HEK293 (cell line): ENCODE measurements around the gene SDC3.

Experiments
- YY1 ChIP-seq: fragments of 450-650 bp; formaldehyde crosslinking; IDR thresholded peaks from 2 replicates; pipeline ENCODE4 v1.5.1; 2018; ENCODE audit warnings: missing biosample characterization, missing genetic modification characterization
- ZNF140 ChIP-seq: fragments of 450-650 bp; formaldehyde crosslinking; IDR thresholded peaks from 2 replicates; pipeline ENCODE4 v1.5.1; 2016; ENCODE audit warnings: missing biosample characterization, missing genetic modification characterization
- ZNF785 ChIP-seq: fragments of 450-650 bp; formaldehyde crosslinking; IDR thresholded peaks from 2 replicates; pipeline ENCODE4 v1.5.1; 2016; ENCODE audit warnings: missing biosample characterization, missing genetic modification characterization
- TF ChIP-seq, protein P1 (sequence below): fragments of 450-650 bp; formaldehyde crosslinking; IDR thresholded peaks from 2 replicates; pipeline ENCODE4 v1.5.1; 2016; ENCODE audit warnings: missing biosample characterization, missing genetic modification characterization

DNA sequence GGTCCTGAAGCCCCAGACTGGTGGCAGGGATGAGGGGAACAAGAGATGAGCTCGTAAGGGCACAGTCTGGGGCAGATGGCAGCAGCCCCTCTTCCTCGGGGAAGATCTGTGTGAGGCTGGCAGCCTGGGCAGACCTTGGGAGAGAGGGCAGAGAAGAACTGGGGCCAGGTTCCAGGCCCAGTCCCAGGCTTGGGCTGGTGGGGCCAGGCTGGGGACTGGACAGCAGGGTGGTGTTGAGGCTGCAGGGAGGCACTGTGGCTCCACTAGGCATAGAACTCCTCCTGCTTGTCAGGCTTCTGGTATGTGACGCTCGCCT is 35.7 kb downstream of the SDC3 start:
- TF ChIP-seq ZNF140 (tag by site-specific recombination) (no peak), YY1 (tag by site-specific recombination) (no peak), ZNF785 (no peak)
- TF ChIP-seq, protein P1, sequence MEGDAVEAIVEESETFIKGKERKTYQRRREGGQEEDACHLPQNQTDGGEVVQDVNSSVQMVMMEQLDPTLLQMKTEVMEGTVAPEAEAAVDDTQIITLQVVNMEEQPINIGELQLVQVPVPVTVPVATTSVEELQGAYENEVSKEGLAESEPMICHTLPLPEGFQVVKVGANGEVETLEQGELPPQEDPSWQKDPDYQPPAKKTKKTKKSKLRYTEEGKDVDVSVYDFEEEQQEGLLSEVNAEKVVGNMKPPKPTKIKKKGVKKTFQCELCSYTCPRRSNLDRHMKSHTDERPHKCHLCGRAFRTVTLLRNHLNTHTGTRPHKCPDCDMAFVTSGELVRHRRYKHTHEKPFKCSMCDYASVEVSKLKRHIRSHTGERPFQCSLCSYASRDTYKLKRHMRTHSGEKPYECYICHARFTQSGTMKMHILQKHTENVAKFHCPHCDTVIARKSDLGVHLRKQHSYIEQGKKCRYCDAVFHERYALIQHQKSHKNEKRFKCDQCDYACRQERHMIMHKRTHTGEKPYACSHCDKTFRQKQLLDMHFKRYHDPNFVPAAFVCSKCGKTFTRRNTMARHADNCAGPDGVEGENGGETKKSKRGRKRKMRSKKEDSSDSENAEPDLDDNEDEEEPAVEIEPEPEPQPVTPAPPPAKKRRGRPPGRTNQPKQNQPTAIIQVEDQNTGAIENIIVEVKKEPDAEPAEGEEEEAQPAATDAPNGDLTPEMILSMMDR (tag by site-specific recombination) = no peak
